ENCODE measurements around the gene CNIH2.

DNA sequence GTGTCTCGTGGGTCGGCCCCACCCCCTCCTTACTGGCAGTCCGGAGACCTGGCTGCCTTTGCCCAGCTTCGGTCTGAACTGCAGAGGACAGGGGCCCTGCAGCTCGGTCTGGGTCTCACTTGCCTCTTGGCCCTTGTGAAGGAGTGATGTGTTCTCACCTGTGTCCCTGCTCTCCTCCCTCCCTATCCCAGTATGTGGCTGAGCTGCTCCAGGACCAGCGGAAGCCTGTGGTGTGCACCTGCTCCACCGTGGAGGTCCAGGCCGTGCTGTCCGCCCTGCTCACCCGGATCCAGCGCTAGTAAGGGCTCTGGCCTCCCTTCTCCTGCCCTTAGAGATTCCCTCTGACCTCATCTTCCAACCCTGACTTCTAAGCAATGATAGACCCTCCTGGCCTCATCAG lies 45.2 kb upstream of the CNIH2 start:
- TF ChIP-seq, protein P1, sequence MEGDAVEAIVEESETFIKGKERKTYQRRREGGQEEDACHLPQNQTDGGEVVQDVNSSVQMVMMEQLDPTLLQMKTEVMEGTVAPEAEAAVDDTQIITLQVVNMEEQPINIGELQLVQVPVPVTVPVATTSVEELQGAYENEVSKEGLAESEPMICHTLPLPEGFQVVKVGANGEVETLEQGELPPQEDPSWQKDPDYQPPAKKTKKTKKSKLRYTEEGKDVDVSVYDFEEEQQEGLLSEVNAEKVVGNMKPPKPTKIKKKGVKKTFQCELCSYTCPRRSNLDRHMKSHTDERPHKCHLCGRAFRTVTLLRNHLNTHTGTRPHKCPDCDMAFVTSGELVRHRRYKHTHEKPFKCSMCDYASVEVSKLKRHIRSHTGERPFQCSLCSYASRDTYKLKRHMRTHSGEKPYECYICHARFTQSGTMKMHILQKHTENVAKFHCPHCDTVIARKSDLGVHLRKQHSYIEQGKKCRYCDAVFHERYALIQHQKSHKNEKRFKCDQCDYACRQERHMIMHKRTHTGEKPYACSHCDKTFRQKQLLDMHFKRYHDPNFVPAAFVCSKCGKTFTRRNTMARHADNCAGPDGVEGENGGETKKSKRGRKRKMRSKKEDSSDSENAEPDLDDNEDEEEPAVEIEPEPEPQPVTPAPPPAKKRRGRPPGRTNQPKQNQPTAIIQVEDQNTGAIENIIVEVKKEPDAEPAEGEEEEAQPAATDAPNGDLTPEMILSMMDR (conservative IDR thresholded peaks at IDR 0.05; ENCODE audit: low read length), result no peak
- no peak for TF ChIP-seq EZH2phosphoT487 (IDR thresholded peaks at IDR 0.05; ENCODE audit: borderline replicate concordance)

Measured in Loucy (cell line).